Endothelial cell of umbilical vein (primary cell): ENCODE results near the gene P2RY6.

ENCODE experiments used
- CTCF ChIP-seq, 2 donors: IDR thresholded peaks; 1 replicate in 1 of 2; 2 replicates in 1 of 2; pipeline ENCODE4 v1.5.1; 2011; ENCODE audit warnings: low read length in 2 of 2, mild to moderate bottlenecking in 2 of 2, moderate library complexity in 2 of 2, control low read depth in 1 of 2, inconsistent platforms in 1 of 2, low read depth in 1 of 2; ENCODE audit not compliant: insufficient read depth in 1 of 2; ENCODE audit errors: extremely low read depth in 1 of 2
- EZH2 ChIP-seq: IDR thresholded peaks from 2 replicates; pipeline ENCODE4 v1.6.1; 2012; ENCODE audit warnings: borderline replicate concordance, low read depth, mild to moderate bottlenecking, moderate library complexity, low read length, inconsistent platforms; ENCODE audit not compliant: severe bottlenecking
- FOS ChIP-seq: IDR thresholded peaks from 2 replicates; pipeline ENCODE4 v1.6.1; 2011; ENCODE audit warnings: mild to moderate bottlenecking, low read length, moderate library complexity, borderline replicate concordance; ENCODE audit not compliant: insufficient read depth
- GATA2 ChIP-seq: IDR thresholded peaks from 2 replicates; pipeline ENCODE4 v1.7.0; 2011; ENCODE audit warnings: low read depth, mild to moderate bottlenecking, moderate library complexity, mixed read lengths, low read length; ENCODE audit not compliant: insufficient read length, insufficient read depth
- JUN ChIP-seq: IDR thresholded peaks from 2 replicates; pipeline ENCODE4 v1.6.1; 2011; ENCODE audit warnings: borderline replicate concordance, low read depth; ENCODE audit not compliant: insufficient read length, insufficient read depth
- MAX ChIP-seq: IDR thresholded peaks from 2 replicates; pipeline ENCODE4 v1.6.1; 2011; ENCODE audit not compliant: insufficient read depth, insufficient read length
- POLR2A ChIP-seq: IDR thresholded peaks from 2 replicates; pipeline ENCODE4 v1.6.1; 2012; ENCODE audit warnings: low read depth, mild to moderate bottlenecking, control low read depth, low read length
- POLR2AphosphoS5 ChIP-seq: IDR thresholded peaks from 2 replicates; pipeline ENCODE4 v1.6.1; 2012; ENCODE audit warnings: low read depth, mild to moderate bottlenecking, control low read depth, low read length, moderate library complexity; ENCODE audit not compliant: insufficient read depth

GRCh38 chr11:73271936-73272679, at the start of gene P2RY6:
- TF ChIP-seq CTCF (IDR thresholded peaks at IDR 0.05; ENCODE audit: extremely low read depth in 1 of 2, insufficient read depth in 1 of 2, low read depth in 1 of 2, low read length in 2 of 2) = no peak
- no peak for TF ChIP-seq POLR2AphosphoS5
- TF ChIP-seq POLR2A = no peak
- no peak for TF ChIP-seq EZH2
- no peak for TF ChIP-seq JUN
- no peak for TF ChIP-seq GATA2
- no peak for TF ChIP-seq MAX
- no peak for TF ChIP-seq FOS
